Fibroblast of the aortic adventitia (primary cell): Measurements from ENCODE around the gene HCRTR1. TPM values are rescaled to one million over a fixed set of nuclear protein-coding genes. Genes with fewer than 3 reads are reported as not detected.

Experiments
- DNase-seq: peaks from one replicate; pipeline ENCODE4 v3.0.0-alpha.2; 2010; ENCODE audit warnings: low read depth
- H3K4me3 ChIP-seq: 2 replicates; pipeline ENCODE4 v1.5.1; 2011; ENCODE audit warnings: low read depth, mild to moderate bottlenecking, control low read depth, low read length, moderate library complexity
- total RNA-seq: library from RNA; depleted of rRNA; stranded (reverse); fragments of >200 nt; gene quantifications from 2 replicates; pipeline ENCODE4 v1.2.3, GENCODE V29; 2012; ENCODE audit warnings: low replicate concordance
- TF ChIP-seq, protein P1 (sequence below): IDR thresholded peaks from 2 replicates; pipeline ENCODE4 v1.5.1; 2011; ENCODE audit warnings: mild to moderate bottlenecking, low read length, control low read depth, inconsistent platforms; ENCODE audit not compliant: insufficient read depth

The HCRTR1 gene
- total RNA-seq, 1 donor = 0.18 TPM

DNA sequence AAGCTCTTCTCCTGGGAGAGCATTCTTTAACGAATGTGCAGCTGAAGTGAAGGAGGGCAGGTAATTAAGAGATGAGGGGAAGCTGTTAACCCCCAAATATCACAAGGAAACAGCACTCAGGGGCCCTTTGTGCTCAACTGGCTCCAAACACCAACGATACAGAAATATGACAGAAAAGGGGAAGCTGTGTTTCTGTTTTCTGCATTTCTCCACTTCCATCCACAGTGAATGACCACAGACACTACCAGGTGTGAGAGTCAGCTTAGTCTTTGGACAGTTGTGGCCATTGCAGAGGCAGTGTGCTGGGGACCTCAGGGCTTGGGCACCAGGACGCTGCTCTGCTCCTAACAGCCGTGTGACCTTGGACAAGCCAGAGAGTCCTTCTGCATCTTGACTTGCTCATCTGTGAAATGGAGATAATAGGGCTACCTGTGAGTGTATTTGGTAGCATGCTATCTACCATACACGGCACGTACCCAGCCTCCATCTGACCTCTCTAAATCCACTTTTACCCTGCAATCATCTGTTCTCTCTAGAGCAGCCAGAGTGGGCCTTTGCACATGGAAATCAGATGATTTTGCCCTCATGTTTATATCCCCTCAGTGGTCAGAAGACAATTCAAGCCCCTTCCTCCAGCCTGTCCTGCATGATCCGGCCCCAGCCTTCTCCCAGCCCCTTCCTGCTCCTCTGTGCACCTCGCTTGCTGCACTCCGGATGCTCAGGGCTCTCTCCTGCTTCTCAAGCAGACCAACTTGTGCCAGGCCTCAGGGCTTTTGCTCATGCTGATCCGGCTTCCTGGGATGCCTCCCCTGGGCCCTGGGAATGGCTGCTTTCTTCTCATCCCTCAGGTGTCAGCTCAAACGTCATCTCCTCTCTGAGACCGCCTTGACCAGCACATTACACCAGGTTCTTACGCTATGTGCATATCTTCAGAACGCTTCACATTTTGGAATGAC is 45.9 kb upstream of the HCRTR1 start:
- TF ChIP-seq, protein P1, sequence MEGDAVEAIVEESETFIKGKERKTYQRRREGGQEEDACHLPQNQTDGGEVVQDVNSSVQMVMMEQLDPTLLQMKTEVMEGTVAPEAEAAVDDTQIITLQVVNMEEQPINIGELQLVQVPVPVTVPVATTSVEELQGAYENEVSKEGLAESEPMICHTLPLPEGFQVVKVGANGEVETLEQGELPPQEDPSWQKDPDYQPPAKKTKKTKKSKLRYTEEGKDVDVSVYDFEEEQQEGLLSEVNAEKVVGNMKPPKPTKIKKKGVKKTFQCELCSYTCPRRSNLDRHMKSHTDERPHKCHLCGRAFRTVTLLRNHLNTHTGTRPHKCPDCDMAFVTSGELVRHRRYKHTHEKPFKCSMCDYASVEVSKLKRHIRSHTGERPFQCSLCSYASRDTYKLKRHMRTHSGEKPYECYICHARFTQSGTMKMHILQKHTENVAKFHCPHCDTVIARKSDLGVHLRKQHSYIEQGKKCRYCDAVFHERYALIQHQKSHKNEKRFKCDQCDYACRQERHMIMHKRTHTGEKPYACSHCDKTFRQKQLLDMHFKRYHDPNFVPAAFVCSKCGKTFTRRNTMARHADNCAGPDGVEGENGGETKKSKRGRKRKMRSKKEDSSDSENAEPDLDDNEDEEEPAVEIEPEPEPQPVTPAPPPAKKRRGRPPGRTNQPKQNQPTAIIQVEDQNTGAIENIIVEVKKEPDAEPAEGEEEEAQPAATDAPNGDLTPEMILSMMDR = no peak
- H3K4me3 ChIP-seq = no peak overlapping the region
- no peak for DNase-seq

DNA sequence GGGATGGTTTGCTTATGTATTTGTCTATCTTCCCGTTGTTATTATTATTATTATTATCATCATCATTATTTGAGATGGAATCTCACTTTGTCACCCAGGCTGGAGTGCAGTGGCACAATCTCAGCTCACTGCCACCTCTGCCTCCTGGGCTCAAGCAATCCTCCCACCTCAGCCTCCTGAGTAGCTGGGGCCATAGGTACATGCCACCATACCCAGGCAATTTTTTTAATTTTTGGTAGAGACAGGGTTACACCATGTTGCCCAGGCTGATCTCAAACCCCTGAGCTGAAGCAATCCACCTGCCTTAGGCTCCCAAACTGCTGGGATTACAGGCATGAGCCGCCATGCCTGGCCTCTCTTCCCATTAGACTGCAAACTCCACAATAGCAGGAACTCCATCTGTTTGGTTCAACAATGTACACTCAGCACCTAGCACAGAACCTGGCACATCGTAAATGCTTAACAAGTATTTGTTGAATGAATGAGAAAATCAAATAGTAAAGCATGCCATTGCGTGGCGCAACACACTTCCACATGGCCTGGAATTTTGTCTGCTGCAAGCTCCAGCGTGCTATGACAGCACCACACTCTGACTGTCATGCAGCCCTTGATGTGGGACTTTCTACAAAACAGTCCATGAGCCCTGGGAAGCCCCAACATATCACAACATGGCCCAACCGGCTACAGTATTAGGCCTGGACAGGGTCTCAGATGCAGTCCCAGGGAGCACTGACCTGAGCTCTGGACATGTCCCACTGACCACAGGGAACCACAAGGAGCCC is 45.0 kb upstream of the HCRTR1 start:
- TF ChIP-seq, protein P1 = no peak
- no peak overlapping the region for H3K4me3 ChIP-seq
- DNase-seq = peak; percentile 35

DNA sequence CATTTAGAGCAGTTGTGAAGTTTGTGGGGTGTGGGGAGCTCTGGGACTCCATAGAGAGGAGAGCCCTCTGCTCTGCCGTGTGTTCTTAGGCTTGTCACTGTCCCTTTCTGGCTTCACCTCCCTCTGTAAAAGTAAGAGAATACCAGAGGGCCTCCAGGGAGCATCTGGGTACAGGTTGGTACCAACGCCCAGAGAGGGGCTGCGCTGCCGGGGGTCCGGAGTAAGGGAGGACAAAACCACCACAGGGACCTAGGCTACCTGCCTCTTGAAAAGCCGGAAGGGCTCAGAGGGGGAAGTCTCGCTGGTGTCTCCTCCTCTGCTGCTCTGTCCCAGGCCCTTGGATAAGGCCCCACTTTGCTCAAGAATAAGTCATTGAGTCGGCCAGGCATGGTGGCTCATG is 44.2 kb upstream of the HCRTR1 start:
- no peak overlapping the region for H3K4me3 ChIP-seq
- TF ChIP-seq, protein P1 = no peak
- DNase-seq = no peak

DNA sequence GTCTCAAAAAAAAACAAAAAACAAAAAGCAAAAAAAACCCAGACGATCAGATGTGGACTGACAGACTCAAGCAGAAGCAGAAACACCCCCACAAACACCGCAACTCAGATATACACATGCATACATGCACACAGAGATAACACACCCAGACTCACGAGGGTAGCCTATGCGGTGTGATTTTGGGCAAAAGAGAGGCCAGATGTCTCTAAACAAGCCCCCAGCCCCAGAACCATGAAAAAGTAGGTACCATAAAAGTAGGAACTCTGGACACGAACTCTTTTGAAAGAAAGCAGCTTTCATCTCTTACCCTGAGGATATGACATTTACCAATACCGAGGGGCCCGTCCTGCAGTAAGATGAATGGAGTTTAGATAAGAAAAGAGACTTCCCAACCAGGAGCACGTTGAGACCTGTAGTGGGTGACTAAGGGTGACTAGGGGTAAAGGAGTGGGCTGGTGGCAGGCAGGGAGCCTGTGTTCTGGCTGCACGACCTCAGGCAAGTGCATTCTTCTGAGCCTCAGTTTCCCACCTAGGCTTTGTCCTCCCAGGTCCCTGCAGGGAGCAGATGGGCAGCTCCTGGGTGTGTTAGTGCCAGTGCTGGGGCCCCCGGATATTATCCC is 42.6 kb upstream of the HCRTR1 start:
- TF ChIP-seq, protein P1 = no peak
- no peak overlapping the region for H3K4me3 ChIP-seq
- no peak for DNase-seq

DNA sequence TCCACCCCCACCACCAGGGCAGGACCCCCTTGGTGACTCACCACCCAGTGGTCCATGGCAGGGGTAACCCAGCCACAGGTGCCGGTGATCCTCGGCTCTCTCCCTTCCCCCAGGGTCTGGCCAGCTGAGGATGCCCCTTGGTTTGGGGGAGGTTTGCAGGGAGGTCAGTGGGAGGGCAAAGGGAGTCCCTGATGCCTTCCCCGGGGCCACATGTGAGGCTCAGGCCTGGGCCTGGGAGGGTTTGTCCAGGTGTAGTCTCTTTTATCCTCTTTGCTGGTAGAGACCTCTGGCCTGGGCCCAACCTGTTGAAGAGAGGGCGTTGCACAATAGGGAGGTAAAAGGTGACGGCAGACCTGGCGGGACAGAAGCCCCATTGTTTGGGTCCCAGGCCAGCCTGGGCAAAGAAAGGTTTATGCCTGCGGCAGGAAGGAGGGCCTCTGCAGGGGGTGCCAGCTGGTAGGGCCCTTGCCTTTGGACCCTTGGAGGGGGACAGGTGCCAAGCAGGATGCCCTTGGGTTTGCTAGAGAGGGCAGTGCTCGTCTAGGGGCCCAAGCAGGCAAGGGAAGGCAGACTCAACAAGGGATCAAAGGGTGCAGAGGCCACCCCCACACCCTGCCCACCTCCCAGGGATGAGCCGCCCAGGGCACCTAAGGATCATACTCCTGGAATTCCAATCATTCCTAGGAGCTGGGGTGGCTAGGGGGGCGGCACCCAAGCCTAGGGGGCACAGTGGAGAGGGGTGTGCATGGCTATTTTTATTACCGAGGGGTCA is 41.9 kb upstream of the HCRTR1 start:
- TF ChIP-seq, protein P1 = no peak
- no peak overlapping the region for H3K4me3 ChIP-seq
- DNase-seq = no peak

DNA sequence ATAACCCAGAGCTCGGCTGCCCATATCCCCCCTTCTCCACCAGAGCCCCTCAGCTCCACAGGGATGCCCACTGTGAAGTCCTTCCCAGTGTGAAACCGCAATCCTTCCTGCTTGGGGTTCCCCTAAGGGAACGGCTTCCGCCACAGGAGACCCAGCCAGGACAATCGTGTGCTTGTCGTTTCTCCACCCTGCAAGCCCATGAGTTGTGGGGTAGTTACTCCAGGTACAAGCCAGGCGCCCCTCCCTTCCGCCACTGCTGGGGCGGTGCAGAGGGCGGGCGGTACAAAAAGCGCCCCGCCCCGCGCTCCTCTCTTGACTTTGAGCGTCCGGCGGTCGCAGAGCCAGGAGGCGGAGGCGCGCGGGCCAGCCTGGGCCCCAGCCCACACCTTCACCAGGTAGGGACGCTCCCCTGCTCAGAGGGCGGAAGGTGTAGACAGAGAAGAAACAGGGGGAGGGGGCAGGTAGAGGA is 41.3 kb upstream of the HCRTR1 start, which contains the start of gene TINAGL1:
TINAGL1 (plus strand) TSS at position 315 of the 469 bp plus-strand sequence. CDS start 634 bp downstream, outside the sequence.
- no peak for DNase-seq
- TF ChIP-seq, protein P1 = no peak
- peak within 1 kb of the TSS; percentile 33 for H3K4me3 ChIP-seq
